HTERT RPE-1 (cell line): ENCODE data around the gene MLEC.

Experiments used
- in situ Hi-C: fragments of 300-500 bp; cut with MboI; formaldehyde crosslinking; loops from 4 replicates; pipeline ENCODE4 v1.14.3; 2020; ENCODE audit warnings: low sequenced_read_pairs

Gene MLEC

GRCh38 chr12:120690978-120691377 lies 4.0 kb downstream of the MLEC start:
- in situ Hi-C loops = no loop called here

- in situ Hi-C loops = no loop called here
These were observed 5.6 kb downstream of the MLEC start for GRCh38 chr12:120692524-120693033.

DNA sequence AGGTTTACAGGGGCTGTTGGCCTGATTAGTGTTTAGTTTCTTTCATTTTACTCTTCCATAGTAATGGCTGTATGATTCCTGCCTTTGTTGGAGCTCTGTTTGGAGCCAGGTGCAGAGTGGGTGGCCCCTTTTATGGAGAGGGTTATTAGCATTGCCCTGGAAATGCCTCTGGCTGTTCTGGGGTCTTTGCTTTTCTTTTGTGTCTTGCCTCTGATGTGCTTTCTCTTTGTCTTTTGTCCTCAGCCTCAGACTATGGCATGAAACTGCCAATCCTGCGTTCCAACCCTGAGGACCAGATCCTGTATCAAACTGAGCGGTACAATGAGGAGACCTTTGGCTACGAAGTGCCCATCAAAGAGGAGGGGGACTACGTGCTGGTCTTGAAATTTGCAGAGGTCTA lies 6.9 kb downstream of the MLEC start:
- in situ Hi-C loops = no loop called here

DNA sequence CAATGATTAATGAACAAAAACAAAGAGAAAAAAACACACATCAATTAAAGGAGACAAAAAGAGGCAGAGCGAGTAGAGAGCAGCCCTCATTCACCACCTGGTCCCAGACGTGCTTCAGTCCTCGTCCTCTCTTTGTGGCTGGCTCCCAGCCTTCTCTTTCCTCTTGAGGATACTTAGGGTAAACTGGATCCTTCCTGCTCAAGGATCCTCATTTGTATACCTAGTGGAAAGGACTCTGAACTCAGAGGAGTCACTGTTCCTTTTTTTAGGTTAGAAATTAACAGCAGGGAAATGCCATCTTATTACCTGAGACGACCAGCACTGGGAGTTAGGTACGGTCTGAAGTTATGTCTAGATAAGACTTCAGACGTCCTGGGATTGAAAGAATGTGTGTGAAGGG lies 9.7 kb downstream of the MLEC start:
- in situ Hi-C loops = no loop called here

DNA sequence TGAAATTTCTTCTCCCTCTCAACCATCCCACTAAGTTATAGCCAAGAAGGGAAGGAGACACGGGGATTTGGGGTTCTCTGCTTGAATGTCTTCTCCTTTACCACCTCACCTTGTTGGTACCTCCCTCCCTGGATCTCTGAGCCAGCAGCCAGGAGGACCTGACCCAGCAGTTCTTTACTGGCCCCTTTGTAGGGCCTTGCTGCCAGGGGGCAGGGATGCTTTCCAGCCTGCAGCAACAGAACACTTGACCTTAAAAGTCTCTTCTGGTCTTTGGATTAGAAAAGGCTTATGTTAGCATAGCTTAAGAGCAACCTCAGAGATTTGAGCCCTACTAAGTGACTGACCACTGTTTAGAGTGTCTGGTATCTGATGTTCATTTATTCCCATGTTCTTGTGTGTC lies 10.4 kb downstream of the MLEC start:
- in situ Hi-C loops = no loop called here

DNA sequence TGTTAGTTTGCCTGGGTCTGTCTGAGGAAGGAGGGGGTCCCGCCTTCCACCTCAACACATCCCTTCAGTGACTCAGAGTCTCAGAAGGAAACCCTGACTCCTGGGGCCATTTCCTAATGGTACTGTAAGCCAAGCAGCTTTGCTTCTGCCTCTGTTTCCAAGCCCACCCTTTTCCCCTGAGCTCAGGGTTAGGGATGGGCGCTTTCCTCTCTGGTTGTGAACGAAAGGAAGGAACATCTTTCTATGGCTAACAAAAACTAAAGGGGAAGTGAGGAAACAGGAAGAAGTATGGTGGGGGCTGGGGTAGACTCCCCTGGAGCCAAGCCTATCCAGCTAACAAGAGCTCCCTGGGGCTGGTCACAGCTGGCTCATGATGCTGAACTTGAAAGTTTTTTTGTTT lies 11.7 kb downstream of the MLEC start:
- in situ Hi-C loops = no loop called here

DNA sequence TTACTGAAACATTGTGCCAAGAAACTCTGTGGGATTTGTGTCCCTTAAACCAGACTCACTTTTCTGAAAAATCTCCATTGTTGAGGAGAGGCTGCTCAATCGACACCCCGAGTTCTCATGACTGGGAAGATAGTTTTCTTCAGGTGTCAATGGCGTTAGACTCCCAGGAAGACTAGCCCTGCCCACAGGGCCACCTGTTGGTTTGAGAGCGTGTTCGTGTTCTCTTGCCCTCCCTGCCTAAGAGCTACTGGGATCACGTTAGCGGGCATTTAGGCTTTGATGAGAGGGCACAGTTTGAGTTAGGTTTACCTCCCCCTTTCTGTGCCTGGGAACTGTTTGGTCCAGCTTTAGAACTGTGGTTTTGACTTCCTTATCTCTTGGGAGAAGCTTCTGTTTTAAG lies 12.6 kb downstream of the MLEC start:
- in situ Hi-C loops = no loop called here

GRCh38 chr12:120700886-120701285 lies 13.9 kb downstream of the MLEC start:
- in situ Hi-C loops = no loop called here

DNA sequence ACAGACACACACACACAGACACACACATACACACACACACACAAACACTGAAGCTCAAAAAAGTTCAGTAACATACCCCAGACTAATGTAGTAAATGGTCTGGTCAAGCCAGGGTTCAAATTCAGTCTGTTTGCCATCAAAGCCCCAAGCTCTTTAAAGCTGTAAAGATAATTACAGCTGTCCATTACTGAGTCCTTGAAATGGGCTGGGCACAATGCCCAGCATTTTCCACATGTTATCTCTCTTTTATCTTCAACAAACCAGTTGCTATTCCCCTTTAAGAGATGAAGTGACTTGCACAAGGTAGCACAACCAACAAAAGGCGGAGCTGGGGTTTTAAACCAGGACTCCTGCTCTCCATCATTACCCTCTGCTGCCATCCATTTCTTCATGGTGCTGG lies 15.7 kb downstream of the MLEC start:
- in situ Hi-C loops = no loop called here

- in situ Hi-C loops = no loop called here
These were observed 16.5 kb downstream of the MLEC start for GRCh38 chr12:120703311-120703942.

GRCh38 chr12:120705618-120706017 lies 18.7 kb downstream of the MLEC start:
- in situ Hi-C loops = no loop called here

GRCh38 chr12:120706029-120706428 lies 19.1 kb downstream of the MLEC start:
- in situ Hi-C loops = no loop called here

DNA sequence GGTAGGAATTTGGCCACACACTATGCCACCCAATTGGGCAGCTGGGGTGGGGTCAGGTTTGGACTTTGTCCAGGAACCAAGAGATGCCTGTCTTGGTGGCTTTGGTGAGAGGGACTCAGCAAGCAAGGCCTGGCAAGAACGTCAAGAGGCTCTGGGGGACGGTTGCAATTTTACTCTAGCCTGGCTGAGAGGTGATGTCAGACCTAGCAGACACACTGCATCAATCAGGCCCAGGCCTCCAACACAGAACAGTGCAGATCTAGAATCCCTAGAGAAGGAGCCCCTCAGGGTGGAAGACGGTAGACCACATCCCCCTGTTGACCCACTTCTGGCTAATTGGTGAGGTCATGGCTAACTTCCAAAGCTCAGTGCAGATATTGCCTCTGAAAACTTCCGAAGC lies 21.7 kb downstream of the MLEC start:
- in situ Hi-C loops = no loop called here

DNA sequence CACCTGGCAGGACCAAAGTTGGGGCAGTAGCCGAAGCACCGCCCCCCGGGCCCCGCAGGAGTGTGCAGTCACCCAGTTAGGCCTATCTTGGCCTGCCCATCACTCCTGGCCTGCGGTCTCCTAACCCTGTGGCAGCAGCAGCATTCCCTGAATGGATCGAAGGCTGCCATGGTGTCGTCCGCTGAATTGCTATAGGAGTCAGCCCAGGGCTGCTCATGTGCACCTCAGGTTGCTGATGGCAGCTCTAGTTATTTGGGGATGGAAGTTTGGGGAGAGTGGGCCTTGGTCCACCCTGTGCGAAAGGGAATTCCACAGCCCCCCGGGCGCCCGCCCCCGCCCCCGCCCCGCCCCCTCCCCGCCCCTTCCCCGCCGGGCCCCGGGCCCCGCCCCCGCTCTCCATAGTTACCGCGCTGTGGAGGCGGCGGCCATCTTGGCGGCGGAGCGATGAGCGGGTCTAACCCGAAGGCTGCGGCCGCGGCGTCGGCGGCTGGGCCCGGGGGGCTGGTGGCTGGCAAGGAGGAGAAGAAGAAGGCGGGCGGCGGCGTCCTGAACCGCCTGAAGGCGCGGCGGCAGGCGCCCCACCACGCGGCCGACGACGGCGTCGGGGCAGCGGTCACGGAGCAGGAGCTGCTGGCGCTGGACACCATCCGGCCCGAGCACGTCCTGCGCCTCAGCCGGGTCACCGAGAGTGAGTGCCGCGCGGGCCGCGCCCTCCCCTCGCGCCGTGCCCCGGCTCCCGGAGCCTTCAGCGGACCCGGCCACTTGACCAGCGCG lies 23.3 kb downstream of the MLEC start, which contains the start of gene UNC119B:
Gene UNC119B, plus strand, starts transcription at position 428 of the 774 bp plus-strand sequence. Its CDS starts 17 bp downstream, at position 445.
- in situ Hi-C loops = no loop called here

DNA sequence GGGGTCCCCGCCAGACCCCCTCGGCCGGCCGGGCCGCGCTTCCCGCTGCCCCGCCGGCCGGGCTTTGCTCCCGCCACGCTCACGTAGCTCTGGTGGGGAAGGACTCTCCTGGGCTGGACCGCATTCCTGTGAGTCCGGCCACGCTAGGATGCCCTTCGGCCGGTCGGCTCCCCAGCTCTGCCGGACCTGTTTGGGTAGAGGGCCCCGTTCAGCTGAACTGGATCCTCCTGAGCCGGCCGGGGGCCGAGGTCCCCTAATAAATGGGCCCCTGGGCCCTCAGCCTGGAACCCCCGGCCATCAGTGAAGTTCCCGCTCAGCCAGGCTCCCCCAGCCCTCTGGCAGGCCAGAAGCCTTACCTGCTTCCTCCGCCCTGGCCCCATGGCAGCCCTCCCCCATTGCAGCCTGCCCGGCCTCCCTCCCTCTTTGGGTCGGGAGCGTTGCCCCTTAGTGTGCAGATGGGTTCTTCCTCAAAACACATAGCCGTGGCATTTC lies 23.9 kb downstream of the MLEC start:
- in situ Hi-C loops = no loop called here

- in situ Hi-C loops = no loop called here
These were observed 24.5 kb downstream of the MLEC start for GRCh38 chr12:120711411-120711810.

DNA sequence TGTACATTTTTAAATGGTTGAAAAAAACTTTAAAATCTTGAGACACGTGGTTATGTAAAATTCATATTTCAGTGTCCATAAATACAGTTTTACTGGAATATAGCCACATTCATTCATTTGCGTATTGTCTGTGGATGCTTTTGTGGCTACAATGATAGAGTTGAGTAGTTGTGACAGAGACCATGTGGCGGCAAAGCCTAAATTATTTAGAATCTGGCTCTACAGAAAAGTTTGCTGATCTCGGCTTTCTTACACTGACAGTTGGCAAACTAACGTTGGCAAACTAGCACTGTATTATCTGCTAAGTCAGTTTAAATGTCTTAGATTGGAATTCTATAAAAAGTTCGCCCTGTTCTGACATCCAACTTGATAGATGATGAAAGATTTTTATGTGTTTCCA lies 25.7 kb downstream of the MLEC start:
- in situ Hi-C loops = no loop called here

GRCh38 chr12:120713861-120714482 lies 27.0 kb downstream of the MLEC start:
- in situ Hi-C loops = no loop called here

- in situ Hi-C loops = no loop called here
These were observed 31.1 kb downstream of the MLEC start for GRCh38 chr12:120718055-120718454.

DNA sequence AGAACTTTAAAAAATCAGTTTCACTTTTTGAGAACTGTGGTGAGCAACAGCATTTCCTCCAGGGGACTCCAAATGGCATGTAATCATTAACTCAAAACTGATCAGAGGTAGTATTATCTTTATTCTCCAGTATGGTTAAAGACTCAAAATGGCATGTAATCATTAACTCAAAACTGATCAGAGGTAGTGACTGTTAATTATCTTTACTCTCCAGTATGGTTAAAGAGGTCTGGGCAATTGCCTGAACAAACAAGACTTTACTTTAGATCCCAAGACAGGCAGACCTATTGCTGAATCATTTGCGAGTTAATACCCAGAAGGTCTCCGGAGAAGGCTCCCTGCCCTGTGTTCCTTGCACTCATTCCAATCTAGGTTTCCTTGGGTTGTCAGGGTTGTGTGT lies 32.1 kb downstream of the MLEC start:
- in situ Hi-C loops = no loop called here

DNA sequence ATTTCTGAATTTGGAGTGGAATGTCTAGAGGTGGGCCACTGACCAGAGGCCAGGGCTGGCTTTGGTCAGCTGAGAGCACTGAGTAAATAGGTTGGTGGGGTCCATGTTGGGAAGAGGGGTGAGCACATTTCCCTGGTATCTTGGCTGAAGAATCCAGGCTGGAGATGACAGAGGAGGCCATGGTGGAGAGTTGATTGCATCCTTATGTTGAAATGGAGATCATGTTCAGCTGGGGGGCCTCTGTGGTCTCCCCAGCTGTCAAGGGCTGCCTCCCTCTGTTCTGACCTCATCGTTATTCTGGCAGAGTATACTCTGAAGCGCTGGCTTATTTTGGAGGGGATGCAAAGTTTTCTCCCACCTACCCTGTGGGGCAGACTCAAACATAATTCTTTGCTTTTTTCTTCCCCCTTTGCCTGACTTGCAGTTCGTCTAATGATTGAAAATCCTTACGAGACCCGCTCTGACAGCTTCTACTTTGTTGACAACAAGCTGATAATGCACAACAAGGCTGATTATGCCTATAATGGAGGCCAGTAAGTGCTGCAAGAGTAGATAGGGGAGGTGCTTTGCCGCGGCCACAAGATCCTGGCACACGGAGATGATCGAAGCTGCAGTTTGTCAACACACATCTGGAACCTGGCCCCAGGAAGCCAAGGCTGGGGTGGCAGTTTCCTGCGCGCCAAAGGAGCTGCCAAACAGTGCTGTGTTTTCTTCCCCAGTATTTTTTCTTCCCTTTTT lies 32.7 kb downstream of the MLEC start:
- in situ Hi-C loops = no loop called here
